K562 (cell line): ENCODE measurements around the gene PLXNA3. TPM values are rescaled to one million over a fixed set of nuclear protein-coding genes. Genes with fewer than 3 reads are reported as not detected.

ENCODE experiments used
- ATF3 ChIP-seq, 2 experiments: fragments of 450-650 bp in 1 of 2; sonication (generic) in 1 of 2; formaldehyde crosslinking in 1 of 2; IDR thresholded peaks in 1 of 2; conservative IDR thresholded peaks in 1 of 2; 2 replicates each; pipeline versions ENCODE4 v1.6.1 to v1.8.1; 2016 to 2023; ENCODE audit warnings: mild to moderate bottlenecking in 2 of 2, moderate library complexity in 2 of 2, inconsistent platforms in 1 of 2, missing genetic modification reagents in 1 of 2
- CBX1 ChIP-seq: sonication (generic); IDR thresholded peaks from 2 replicates; pipeline ENCODE4 v1.6.1; 2016; ENCODE audit warnings: antibody characterized with exemption, low read depth, mild to moderate bottlenecking
- CHD7 ChIP-seq: fragments of 200-600 bp; sonication (generic); IDR thresholded peaks from one replicate; pipeline ENCODE4 v1.6.1; 2012; ENCODE audit warnings: mild to moderate bottlenecking, low read depth, low read length, inconsistent platforms
- CREB1 ChIP-seq, 2 experiments: sonication (generic) in 1 of 2; formaldehyde crosslinking in 1 of 2; IDR thresholded peaks; 2 replicates each; pipeline versions ENCODE4 v1.6.1 to v1.8.0; 2012 to 2022; ENCODE audit warnings: inconsistent platforms in 1 of 2, mild to moderate bottlenecking in 1 of 2, missing genetic modification reagents in 1 of 2, moderate library complexity in 1 of 2
- EGR1 ChIP-seq: fragments of 450-650 bp; conservative IDR thresholded peaks from 2 replicates; pipeline ENCODE4 v1.6.1; 2017; ENCODE audit warnings: mild to moderate bottlenecking
- EP400 ChIP-seq: fragments of 450-650 bp; IDR thresholded peaks from 2 replicates; pipeline ENCODE4 v1.6.1; 2017; ENCODE audit warnings: antibody characterized with exemption, mild to moderate bottlenecking, moderate library complexity
- GABPB1 ChIP-seq: sonication (generic); formaldehyde crosslinking; IDR thresholded peaks from 2 replicates; pipeline ENCODE4 v1.8.0; 2022; ENCODE audit warnings: mild to moderate bottlenecking, missing genetic modification reagents
- GATAD2A ChIP-seq: fragments of 450-650 bp; IDR thresholded peaks from 2 replicates; pipeline ENCODE4 v1.6.1; 2017
- HLTF ChIP-seq: fragments of 450-650 bp; IDR thresholded peaks from 2 replicates; pipeline ENCODE4 v1.6.1; 2016
- MTA3 ChIP-seq: fragments of 450-650 bp; formaldehyde crosslinking; IDR thresholded peaks from 2 replicates; pipeline ENCODE4 v1.6.1; 2017; ENCODE audit warnings: mild to moderate bottlenecking, borderline replicate concordance
- NFATC3 ChIP-seq: fragments of 450-650 bp; IDR thresholded peaks from 2 replicates; pipeline ENCODE4 v1.6.1; 2017; ENCODE audit warnings: mild to moderate bottlenecking
- NRF1 ChIP-seq, 2 experiments: fragments of 450-650 bp; IDR thresholded peaks in 1 of 2; conservative IDR thresholded peaks in 1 of 2; 2 replicates each; pipeline ENCODE4 v1.6.1; 2014; ENCODE audit warnings: mild to moderate bottlenecking in 2 of 2
- SRF ChIP-seq, 2 experiments: fragments of 250-450, 450-650 bp in 1 of 2; sonication (Bioruptor Pico) in 1 of 2; sonication (generic) in 1 of 2; formaldehyde crosslinking; IDR thresholded peaks; 2 replicates each; pipeline versions ENCODE4 v1.5.0 to v1.5.1; 2020 to 2022; ENCODE audit warnings: mild to moderate bottlenecking in 1 of 2, missing genetic modification reagents in 1 of 2
- ZBTB7A ChIP-seq: IDR thresholded peaks from 2 replicates; pipeline ENCODE4 v1.6.1; 2011; ENCODE audit warnings: low read depth, mild to moderate bottlenecking, low read length, moderate library complexity, borderline replicate concordance; ENCODE audit not compliant: control insufficient read depth
- ZNF561 ChIP-seq: fragments of 450-650 bp; formaldehyde crosslinking; conservative IDR thresholded peaks from 2 replicates; pipeline ENCODE4 v1.4.0; 2020; ENCODE audit warnings: mild to moderate bottlenecking, moderate library complexity
- ZNF785 ChIP-seq: fragments of 250-450 bp; sonication (Bioruptor Pico); IDR thresholded peaks from 2 replicates; pipeline ENCODE4 v1.4.0; 2020; ENCODE audit warnings: mild to moderate bottlenecking
- polyA plus RNA-seq, 8 experiments: library from polyadenylated mRNA; depleted of rRNA in 4 of 8; stranded (reverse) in 5 of 8; unstranded in 3 of 8; fragments of >200 nt; fragmentation: Nextera tagmentation in 2 of 8; fragmentation: Illumina TruSeq in 1 of 8; extraction: Ambion mirVana in 2 of 8; extraction: Trizol in 1 of 8; gene quantifications; 2 replicates each; pipeline versions ENCODE4 v1.2.1 to v1.2.3, GENCODE V29; 2011 to 2014; ENCODE audit warnings: inconsistent platforms in 1 of 8, missing spikeins in 1 of 8
- total RNA-seq, 7 experiments: library from RNA; depleted of rRNA in 6 of 7; stranded (reverse); fragments of >200 nt in 6 of 7; fragmentation: Illumina TruSeq in 2 of 7; extraction: Trizol in 2 of 7; gene quantifications; 2 replicates each; pipeline versions ENCODE4 v1.2.1 to v1.2.3, GENCODE V29; 2011 to 2021; ENCODE audit warnings: low replicate concordance in 1 of 7

The PLXNA3 gene
- total and polyA plus RNA-seq, 9 of the 15 experiments (the other 6 are each of a cell fraction or from before 2014, with no cell fraction given): 0.32 to 47.8 (median 7.5) TPM

GRCh38 chrX:154409222-154409871, 48.7 kb upstream of the PLXNA3 start, which contains the start of gene DNASE1L1 (continued):
- TF ChIP-seq CHD7: no peak
- no peak for TF ChIP-seq ZNF561 (CRISPR knock-in tag)
- peak; percentile 39 to 41; a peak in 3 of 4 replicates for TF ChIP-seq NRF1 (conservative IDR thresholded peaks at IDR 0.05 in 1 of 2, IDR thresholded peaks at IDR 0.05 in 1 of 2)
- peak; percentile 72 for TF ChIP-seq EGR1
- peak in 1 of 2 experiments; percentile 58; a peak in 1 of 4 replicates for TF ChIP-seq SRF (CRISPR knock-in tag; IDR thresholded peaks at IDR 0.05)
- peak; percentile 30 for TF ChIP-seq EP400
- TF ChIP-seq GABPB1: 0 out of 2 replicates have a peak, but pooled peaks have one; percentile 3
- peak; percentile 80; the same call in 1 of the 2 replicates for TF ChIP-seq MTA3
- TF ChIP-seq GATAD2A: 0 out of 2 replicates have a peak, but pooled peaks have one; percentile 49
- TF ChIP-seq ZNF785 (CRISPR knock-in tag): no peak
- no peak for TF ChIP-seq CREB1 (IDR thresholded peaks at IDR 0.05)
- 0 out of 2 replicates have a peak, but pooled peaks have one; percentile 51 for TF ChIP-seq CREB1 (CRISPR knock-in tag; IDR thresholded peaks at IDR 0.05)
- no peak for TF ChIP-seq HLTF
- TF ChIP-seq CBX1: peak; percentile 26; the same call in 1 of the 2 replicates
- TF ChIP-seq NFATC3: no peak
- peak; percentile 83 for TF ChIP-seq ATF3 (IDR thresholded peaks at IDR 0.05)
- no peak for TF ChIP-seq ATF3 (CRISPR knock-in tag; conservative IDR thresholded peaks at IDR 0.05)
- peak; percentile 98 for TF ChIP-seq ZBTB7A
